C4-2B (cell line): Measurements from ENCODE around the gene TEX261.

Experiments used
- ZFX ChIP-seq: fragments of 450-650 bp; IDR thresholded peaks from 2 replicates; pipeline ENCODE4 v1.6.1; 2017
- TF ChIP-seq, protein P1 (sequence below): fragments of 450-650 bp; conservative IDR thresholded peaks from 2 replicates; pipeline ENCODE4 v1.5.1; 2017; ENCODE audit warnings: mild to moderate bottlenecking

DNA sequence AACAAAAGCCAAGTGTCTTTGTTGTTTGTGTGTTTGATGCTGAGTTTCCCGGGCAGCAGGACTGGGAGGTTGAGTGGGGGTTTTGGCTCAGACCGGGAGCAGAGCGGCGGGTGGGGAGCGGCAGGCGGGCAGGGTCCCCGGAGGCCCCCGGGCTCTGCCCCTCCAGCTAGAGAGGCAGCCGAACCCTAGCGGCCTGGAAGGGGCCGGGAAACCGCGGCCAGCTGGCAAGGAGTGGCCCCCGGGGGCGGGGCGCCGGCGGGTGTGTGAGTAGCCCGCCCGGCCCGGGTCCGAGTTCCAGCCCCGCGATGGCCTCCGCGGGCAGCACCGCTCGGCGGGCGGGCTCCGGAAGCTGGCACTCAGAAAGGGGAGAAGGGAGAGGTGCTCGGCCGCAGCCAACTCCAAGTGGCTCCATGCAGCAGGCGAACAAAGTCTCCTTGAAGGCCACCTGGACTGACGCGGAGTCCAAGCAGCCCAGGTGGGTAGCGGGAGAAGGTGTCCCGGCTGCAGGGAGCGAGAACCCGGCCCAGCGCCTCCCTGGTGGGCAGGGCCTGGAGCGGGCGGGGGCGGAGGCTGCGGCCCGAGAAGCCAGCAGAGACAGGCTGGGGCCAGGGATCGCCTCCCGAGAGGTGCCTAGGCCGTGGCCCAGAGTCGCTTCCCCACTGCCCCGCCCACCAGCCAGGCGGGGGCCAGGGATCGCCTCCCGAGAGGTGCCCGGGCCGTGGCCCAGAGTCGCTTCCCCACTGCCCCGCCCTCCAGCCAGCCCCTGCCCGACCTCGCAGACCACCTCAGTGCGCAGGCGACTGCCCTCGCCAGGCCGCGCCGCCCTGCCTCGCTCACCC is 16.1 kb downstream of the TEX261 start, which contains the start of gene ANKRD53:
- TF ChIP-seq, protein P1, sequence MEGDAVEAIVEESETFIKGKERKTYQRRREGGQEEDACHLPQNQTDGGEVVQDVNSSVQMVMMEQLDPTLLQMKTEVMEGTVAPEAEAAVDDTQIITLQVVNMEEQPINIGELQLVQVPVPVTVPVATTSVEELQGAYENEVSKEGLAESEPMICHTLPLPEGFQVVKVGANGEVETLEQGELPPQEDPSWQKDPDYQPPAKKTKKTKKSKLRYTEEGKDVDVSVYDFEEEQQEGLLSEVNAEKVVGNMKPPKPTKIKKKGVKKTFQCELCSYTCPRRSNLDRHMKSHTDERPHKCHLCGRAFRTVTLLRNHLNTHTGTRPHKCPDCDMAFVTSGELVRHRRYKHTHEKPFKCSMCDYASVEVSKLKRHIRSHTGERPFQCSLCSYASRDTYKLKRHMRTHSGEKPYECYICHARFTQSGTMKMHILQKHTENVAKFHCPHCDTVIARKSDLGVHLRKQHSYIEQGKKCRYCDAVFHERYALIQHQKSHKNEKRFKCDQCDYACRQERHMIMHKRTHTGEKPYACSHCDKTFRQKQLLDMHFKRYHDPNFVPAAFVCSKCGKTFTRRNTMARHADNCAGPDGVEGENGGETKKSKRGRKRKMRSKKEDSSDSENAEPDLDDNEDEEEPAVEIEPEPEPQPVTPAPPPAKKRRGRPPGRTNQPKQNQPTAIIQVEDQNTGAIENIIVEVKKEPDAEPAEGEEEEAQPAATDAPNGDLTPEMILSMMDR, result no peak
- TF ChIP-seq ZFX, result no peak
